PC-3 (cell line): Measurements from ENCODE around the gene ARL5A. TPM values are rescaled to one million over a fixed set of nuclear protein-coding genes. Genes with fewer than 3 reads are reported as not detected.
"Not testable (repeated sequence)": the region's sequence is repeated elsewhere in the genome, so short reads cannot be mapped to it uniquely, and the experiment has no call there.

ENCODE experiments used
- ATAC-seq: fragments of 200-7000 bp; cut with Tn5 transposase; 2 replicates; pipeline ENCODE4 v1.9.1; 2020; ENCODE audit warnings: mild to moderate bottlenecking, moderate library complexity
- BruUV-seq: library from RNA; stranded (reverse); fragments of 400-500 nt; replicated peaks from 2 replicates; lab custom pipeline; 2021; lab: Mats Ljungman, UMichigan
- CTCF ChIA-PET: fragments of 300-600 bp; sonication (Branson Sonifier 250); formaldehyde crosslinking; loops from one replicate; lab custom pipeline; 2022; ENCODE audit warnings: antibody characterized with exemption; lab: Charles Lee
- POLR2A ChIA-PET: fragments of 300-600 bp; sonication (Branson Sonifier 250); formaldehyde crosslinking; loops from one replicate; lab custom pipeline; 2022; ENCODE audit warnings: antibody characterized with exemption; ENCODE audit not compliant: unreplicated experiment; lab: Charles Lee
- DNase-seq: peaks from one replicate; pipeline ENCODE4 v3.0.0-alpha.2; 2015
- H2AFZ ChIP-seq: fragments of 300-600 bp; sonication (generic); 2 replicates; pipeline ENCODE4 v1.6.0; 2016; ENCODE audit warnings: antibody characterized with exemption, low read length
- H3F3A ChIP-seq: fragments of 300-600 bp; sonication (generic); one replicate; pipeline ENCODE4 v1.6.0; 2017; ENCODE audit warnings: antibody characterized with exemption, low read length, control low read depth, mild to moderate bottlenecking; ENCODE audit not compliant: unreplicated experiment
- H3K27ac ChIP-seq: fragments of 300-600 bp; sonication (generic); 2 replicates; pipeline ENCODE4 v1.5.1; 2016; ENCODE audit warnings: mild to moderate bottlenecking, low read length
- H3K27me3 ChIP-seq: fragments of 300-600 bp; sonication (generic); 2 replicates; pipeline ENCODE4 v1.6.1; 2016; ENCODE audit warnings: low read length, mixed read lengths
- H3K36me3 ChIP-seq: fragments of 300-600 bp; sonication (generic); 2 replicates; pipeline ENCODE4 v1.6.1; 2016; ENCODE audit warnings: low read depth, mixed run types, low read length, mixed read lengths
- H3K4me1 ChIP-seq: fragments of 300-600 bp; sonication (generic); 2 replicates; pipeline ENCODE4 v1.5.1; 2016; ENCODE audit warnings: low read length; ENCODE audit not compliant: insufficient read depth
- H3K4me2 ChIP-seq: fragments of 300-600 bp; sonication (generic); 2 replicates; pipeline ENCODE4 v1.6.0; 2016; ENCODE audit warnings: low read length
- H3K4me3 ChIP-seq: fragments of 300-600 bp; sonication (generic); 2 replicates; pipeline ENCODE4 v1.5.1; 2016; ENCODE audit warnings: mild to moderate bottlenecking, low read length, mixed read lengths
- H3K79me2 ChIP-seq: fragments of 300-600 bp; sonication (generic); 2 replicates; pipeline ENCODE4 v1.6.1; 2017; ENCODE audit warnings: low read length, mixed read lengths
- H3K9ac ChIP-seq: fragments of 300-600 bp; sonication (generic); 2 replicates; pipeline ENCODE4 v1.6.0; 2016; ENCODE audit warnings: mild to moderate bottlenecking, low read length
- H3K9me2 ChIP-seq: fragments of 300-600 bp; sonication (generic); replicated peaks from 2 replicates; pipeline ENCODE4 v1.6.1; 2016; ENCODE audit warnings: mixed run types, low read length, mixed read lengths
- H3K9me3 ChIP-seq: fragments of 300-600 bp; sonication (generic); 2 replicates; pipeline ENCODE4 v1.6.1; 2016; ENCODE audit warnings: low read length, mixed read lengths
- H4K20me1 ChIP-seq: fragments of 300-600 bp; sonication (generic); 2 replicates; pipeline ENCODE4 v1.6.1; 2016; ENCODE audit warnings: low read length, mixed read lengths
- EZH2 ChIP-seq: fragments of 300-600 bp; sonication (generic); IDR thresholded peaks from one replicate; pipeline ENCODE4 v1.6.1; 2017; ENCODE audit warnings: antibody characterized with exemption, mild to moderate bottlenecking, low read length; ENCODE audit not compliant: unreplicated experiment
- EZH2phosphoT487 ChIP-seq: fragments of 300-600 bp; sonication (generic); IDR thresholded peaks from 2 replicates; pipeline ENCODE4 v1.6.1; 2018; ENCODE audit warnings: mild to moderate bottlenecking, antibody characterized with exemption, low read length, borderline replicate concordance
- intact Hi-C: fragments of 100-400 bp; cut with micrococcal nuclease; formaldehyde crosslinking; loops from 2 replicates; pipeline ENCODE4 v1.9.0; 2023
- total RNA-seq: library from RNA; depleted of rRNA; stranded (reverse); fragments of >200 nt; gene quantifications from 2 replicates; pipeline ENCODE4 v1.2.3, GENCODE V29; 2014
- TF ChIP-seq, protein P1 (sequence below): fragments of 300-600 bp; sonication (generic); conservative IDR thresholded peaks from 2 replicates; pipeline ENCODE4 v1.5.1; 2017; ENCODE audit warnings: antibody characterized with exemption, low read depth, mild to moderate bottlenecking, low read length

Gene ARL5A
- total RNA-seq, 1 experiment from 2014 or later = 45.6 TPM

- no peaks in the 10 kb centered on the region for H3F3A ChIP-seq
- no peak overlapping the region for H3K9ac ChIP-seq
- H3K79me2 ChIP-seq = no peaks in the 10 kb centered on the region
- ATAC-seq (no peak), DNase-seq (no peak)
- intact Hi-C loops = no loop called here
- no peak overlapping the region for H3K4me3 ChIP-seq
- H4K20me1 ChIP-seq = no peaks in the 10 kb centered on the region
- no peak overlapping the region for H3K4me2 ChIP-seq
- H3K9me3 ChIP-seq = no peaks in the 10 kb centered on the region
- no peaks in the 10 kb centered on the region for H3K4me1 ChIP-seq
- BruUV-seq = no TSS peak
- ChIA-PET CTCF (no interaction called here), POLR2A (no interaction called here)
- H2AFZ ChIP-seq = no peak overlapping the region
- TF ChIP-seq EZH2phosphoT487 = no peak
- TF ChIP-seq, protein P1, sequence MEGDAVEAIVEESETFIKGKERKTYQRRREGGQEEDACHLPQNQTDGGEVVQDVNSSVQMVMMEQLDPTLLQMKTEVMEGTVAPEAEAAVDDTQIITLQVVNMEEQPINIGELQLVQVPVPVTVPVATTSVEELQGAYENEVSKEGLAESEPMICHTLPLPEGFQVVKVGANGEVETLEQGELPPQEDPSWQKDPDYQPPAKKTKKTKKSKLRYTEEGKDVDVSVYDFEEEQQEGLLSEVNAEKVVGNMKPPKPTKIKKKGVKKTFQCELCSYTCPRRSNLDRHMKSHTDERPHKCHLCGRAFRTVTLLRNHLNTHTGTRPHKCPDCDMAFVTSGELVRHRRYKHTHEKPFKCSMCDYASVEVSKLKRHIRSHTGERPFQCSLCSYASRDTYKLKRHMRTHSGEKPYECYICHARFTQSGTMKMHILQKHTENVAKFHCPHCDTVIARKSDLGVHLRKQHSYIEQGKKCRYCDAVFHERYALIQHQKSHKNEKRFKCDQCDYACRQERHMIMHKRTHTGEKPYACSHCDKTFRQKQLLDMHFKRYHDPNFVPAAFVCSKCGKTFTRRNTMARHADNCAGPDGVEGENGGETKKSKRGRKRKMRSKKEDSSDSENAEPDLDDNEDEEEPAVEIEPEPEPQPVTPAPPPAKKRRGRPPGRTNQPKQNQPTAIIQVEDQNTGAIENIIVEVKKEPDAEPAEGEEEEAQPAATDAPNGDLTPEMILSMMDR = no peak
- H3K9me2 ChIP-seq = no peaks in the 10 kb centered on the region
- no peak overlapping the region for H3K27ac ChIP-seq
- H3K27me3 ChIP-seq = no peaks in the 10 kb centered on the region
- peaks cover 3% of the 10 kb centered on the region; the same call in 1 of the 2 replicates for H3K36me3 ChIP-seq
Measured at GRCh38 chr2:151796774-151797173, 31.4 kb downstream of the ARL5A start.

DNA sequence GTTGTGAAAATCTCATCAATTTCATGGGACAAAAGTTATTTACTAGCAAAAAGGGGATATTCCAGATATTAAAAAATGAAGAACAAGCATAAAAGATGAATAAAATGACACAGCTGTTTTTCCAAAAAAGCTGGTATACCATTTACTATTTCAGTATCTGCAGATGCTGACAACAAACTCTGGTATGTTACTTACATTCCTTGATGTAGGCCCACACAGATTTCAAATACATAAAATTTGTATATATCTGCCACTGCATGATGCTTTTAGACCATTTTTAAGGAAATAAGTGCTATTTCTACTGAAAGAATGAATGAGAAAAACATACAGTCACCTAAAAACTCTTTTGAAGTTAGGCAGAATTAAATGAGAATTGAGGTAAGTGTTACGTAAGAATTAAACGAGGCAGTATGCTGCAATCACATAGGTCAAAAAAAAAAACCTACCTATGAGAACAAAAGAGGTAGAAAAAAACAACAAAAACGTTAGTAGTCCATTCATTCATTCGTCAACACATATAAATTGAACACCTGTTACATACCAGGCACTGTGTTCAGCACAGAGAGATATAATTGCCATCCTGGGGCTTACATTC lies 32.5 kb downstream of the ARL5A start:
- Histone ChIP-seq H3K9me2 (no peaks in the 10 kb centered on the region), H3K27me3 (no peaks in the 10 kb centered on the region), H3K79me2 (no peaks in the 10 kb centered on the region), H3K9me3 (no peaks in the 10 kb centered on the region), H3K27ac (no peak overlapping the region), H2AFZ (no peak overlapping the region), H4K20me1 (no peaks in the 10 kb centered on the region), H3K4me3 (no peak overlapping the region), H3F3A (no peaks in the 10 kb centered on the region), H3K4me2 (no peak overlapping the region), H3K36me3 (no peaks in the 10 kb centered on the region), H3K9ac (no peak overlapping the region), H3K4me1 (no peaks in the 10 kb centered on the region)
- DNase-seq (no peak), ATAC-seq (no peak)
- intact Hi-C loops = no loop called here
- CTCF ChIA-PET = no interaction called here
- POLR2A ChIA-PET = no interaction called here
- BruUV-seq = no TSS peak
- TF ChIP-seq EZH2 (no peak), EZH2phosphoT487 (no peak)
- TF ChIP-seq, protein P1 = no peak

GRCh38 chr2:151794422-151794821 lies 33.8 kb downstream of the ARL5A start:
- POLR2A ChIA-PET, H3K79me2 ChIP-seq, CTCF ChIA-PET, H3K4me3 ChIP-seq, H3K9me2 ChIP-seq, H2AFZ ChIP-seq, H3K9me3 ChIP-seq, H4K20me1 ChIP-seq, H3K36me3 ChIP-seq, intact Hi-C loops, H3K27ac ChIP-seq, ATAC-seq, H3K4me1 ChIP-seq, BruUV-seq, H3K9ac ChIP-seq, H3F3A ChIP-seq, H3K4me2 ChIP-seq, H3K27me3 ChIP-seq: not testable (repeated sequence)
- DNase-seq = peak; percentile 33
